SJCRH30 (cell line): ENCODE data around the gene EGFR. TPM values are rescaled to one million over a fixed set of nuclear protein-coding genes. Genes with fewer than 3 reads are reported as not detected.
A peak's percentile ranks its signal among the peaks of the same experiment; 100 is the strongest.

Experiments used
- DNase-seq, 2 experiments: peaks; one replicate each; pipeline ENCODE4 v3.0.0-alpha.2; 2015 to 2020
- H3K27ac ChIP-seq: fragments of 250-450 bp; sonication (Bioruptor Pico); 2 replicates; pipeline ENCODE4 v1.5.1; 2020; ENCODE audit warnings: mild to moderate bottlenecking, moderate library complexity
- H3K27me3 ChIP-seq: fragments of 250-450 bp; sonication (Bioruptor Pico); 2 replicates; pipeline ENCODE4 v1.5.1; 2020; ENCODE audit warnings: mild to moderate bottlenecking, moderate library complexity
- H3K36me3 ChIP-seq: fragments of 250-450 bp; sonication (Bioruptor Pico); 2 replicates; pipeline ENCODE4 v1.5.1; 2020; ENCODE audit warnings: mild to moderate bottlenecking, moderate library complexity
- H3K4me1 ChIP-seq: fragments of 250-450 bp; sonication (Bioruptor Pico); 2 replicates; pipeline ENCODE4 v1.5.1; 2020; ENCODE audit warnings: mild to moderate bottlenecking, moderate library complexity
- H3K4me3 ChIP-seq: fragments of 250-450 bp; sonication (Bioruptor Pico); 2 replicates; pipeline ENCODE4 v1.5.1; 2020; ENCODE audit warnings: mild to moderate bottlenecking, moderate library complexity
- H3K9me3 ChIP-seq: fragments of 250-450 bp; sonication (Bioruptor Pico); replicated peaks from 2 replicates; pipeline ENCODE4 v1.5.1; 2020; ENCODE audit warnings: mild to moderate bottlenecking, moderate library complexity
- total RNA-seq: library from RNA; depleted of rRNA; stranded (reverse); fragments of >200 nt; shearing (Covaris generic); gene quantifications from 2 replicates; pipeline ENCODE4 v1.2.3, GENCODE V29; 2014

Gene EGFR
- total RNA-seq, 1 experiment from 2014 or later, result 8.3 TPM

GRCh38 chr7:55099066-55099820, 80.4 kb downstream of the EGFR start:
- Histone ChIP-seq H3K27me3 (no peaks in the 10 kb centered on the region), H3K27ac (no peak overlapping the region), H3K4me3 (no peak overlapping the region; the same call in 1 of the 2 replicates), H3K4me1 (peaks cover 21% of the 10 kb centered on the region), H3K9me3 (no peaks in the 10 kb centered on the region), H3K36me3 (no peaks in the 10 kb centered on the region)
- DNase-seq, result peak in 1 of 2 experiments; percentile 27

- Histone ChIP-seq H3K9me3 (no peaks in the 10 kb centered on the region), H3K4me1 (peaks cover 25% of the 10 kb centered on the region), H3K27ac (peak overlapping the region; percentile 34), H3K27me3 (no peaks in the 10 kb centered on the region), H3K36me3 (no peaks in the 10 kb centered on the region), H3K4me3 (peak overlapping the region; percentile 22)
- no peak for DNase-seq
Observed at GRCh38 chr7:55099821-55100543, 81.2 kb downstream of the EGFR start.

- no peaks in the 10 kb centered on the region for H3K9me3 ChIP-seq
- peak overlapping the region; percentile 22 for H3K4me3 ChIP-seq
- DNase-seq, result peak; percentile 85 to 89
- no peaks in the 10 kb centered on the region for H3K36me3 ChIP-seq
- H3K27me3 ChIP-seq, result no peaks in the 10 kb centered on the region
- peaks cover 25% of the 10 kb centered on the region for H3K4me1 ChIP-seq
- H3K27ac ChIP-seq, result peak overlapping the region; percentile 34
Observed at GRCh38 chr7:55100544-55101327, 81.9 kb downstream of the EGFR start.

- no peaks in the 10 kb centered on the region for H3K36me3 ChIP-seq
- H3K4me3 ChIP-seq, result no peak overlapping the region
- no peaks in the 10 kb centered on the region for H3K27me3 ChIP-seq
- peaks cover 25% of the 10 kb centered on the region for H3K4me1 ChIP-seq
- H3K9me3 ChIP-seq, result no peaks in the 10 kb centered on the region
- no peak for DNase-seq
- no peak overlapping the region for H3K27ac ChIP-seq
Observed at GRCh38 chr7:55101359-55101758, 82.5 kb downstream of the EGFR start.

GRCh38 chr7:55104123-55104522, 85.3 kb downstream of the EGFR start:
- Histone ChIP-seq H3K36me3 (no peaks in the 10 kb centered on the region), H3K4me1 (peaks cover 23% of the 10 kb centered on the region), H3K27me3 (no peaks in the 10 kb centered on the region), H3K27ac (no peak overlapping the region), H3K4me3 (no peak overlapping the region), H3K9me3 (no peaks in the 10 kb centered on the region)
- DNase-seq, result no peak

- Histone ChIP-seq H3K27ac (no peak overlapping the region), H3K27me3 (no peaks in the 10 kb centered on the region), H3K4me3 (no peak overlapping the region), H3K9me3 (no peaks in the 10 kb centered on the region), H3K4me1 (peaks cover 23% of the 10 kb centered on the region), H3K36me3 (no peaks in the 10 kb centered on the region)
- no peak for DNase-seq
Observed at GRCh38 chr7:55104712-55105433, 86.1 kb downstream of the EGFR start.

GRCh38 chr7:55105952-55106351, 87.1 kb downstream of the EGFR start:
- Histone ChIP-seq H3K4me1 (peaks cover 24% of the 10 kb centered on the region), H3K36me3 (no peaks in the 10 kb centered on the region), H3K27ac (no peak overlapping the region), H3K4me3 (no peak overlapping the region), H3K27me3 (no peaks in the 10 kb centered on the region), H3K9me3 (no peaks in the 10 kb centered on the region)
- no peak for DNase-seq

GRCh38 chr7:55107946-55108345, 89.1 kb downstream of the EGFR start:
- Histone ChIP-seq H3K4me3 (no peak overlapping the region), H3K36me3 (no peaks in the 10 kb centered on the region), H3K4me1 (peaks cover 26% of the 10 kb centered on the region), H3K27ac (no peak overlapping the region), H3K9me3 (no peaks in the 10 kb centered on the region), H3K27me3 (no peaks in the 10 kb centered on the region)
- no peak for DNase-seq

GRCh38 chr7:55108401-55108800, 89.6 kb downstream of the EGFR start:
- H3K36me3 ChIP-seq, result no peaks in the 10 kb centered on the region
- H3K4me3 ChIP-seq, result no peak overlapping the region
- no peak overlapping the region for H3K27ac ChIP-seq
- H3K27me3 ChIP-seq, result no peaks in the 10 kb centered on the region
- DNase-seq, result no peak
- H3K4me1 ChIP-seq, result peaks cover 26% of the 10 kb centered on the region
- no peaks in the 10 kb centered on the region for H3K9me3 ChIP-seq

- no peak for DNase-seq
- no peak overlapping the region for H3K4me3 ChIP-seq
- no peaks in the 10 kb centered on the region for H3K9me3 ChIP-seq
- no peaks in the 10 kb centered on the region for H3K27me3 ChIP-seq
- H3K4me1 ChIP-seq, result peaks cover 26% of the 10 kb centered on the region
- H3K36me3 ChIP-seq, result no peaks in the 10 kb centered on the region
- H3K27ac ChIP-seq, result no peak overlapping the region
Observed at GRCh38 chr7:55108818-55109217, 90.0 kb downstream of the EGFR start.

- Histone ChIP-seq H3K9me3 (no peaks in the 10 kb centered on the region), H3K27ac (no peak overlapping the region), H3K4me1 (peaks cover 24% of the 10 kb centered on the region), H3K27me3 (no peaks in the 10 kb centered on the region), H3K4me3 (no peak overlapping the region), H3K36me3 (no peaks in the 10 kb centered on the region)
- DNase-seq, result no peak
Observed at GRCh38 chr7:55109404-55110167, 90.8 kb downstream of the EGFR start.

- peak overlapping the region; percentile 30 for H3K4me3 ChIP-seq
- H3K4me1 ChIP-seq, result peaks cover 22% of the 10 kb centered on the region
- no peak for DNase-seq
- H3K27ac ChIP-seq, result peak overlapping the region; percentile 55
- H3K36me3 ChIP-seq, result no peaks in the 10 kb centered on the region
- H3K9me3 ChIP-seq, result no peaks in the 10 kb centered on the region
- no peaks in the 10 kb centered on the region for H3K27me3 ChIP-seq
Observed at GRCh38 chr7:55110282-55110992, 91.6 kb downstream of the EGFR start.

- peak overlapping the region; percentile 30 for H3K4me3 ChIP-seq
Observed at GRCh38 chr7:55110993-55111361, 92.2 kb downstream of the EGFR start.

More at GRCh38 chr7:55110993-55111361, 92.2 kb downstream of the EGFR start:
- peak; percentile 63 to 78 for DNase-seq
- H3K4me1 ChIP-seq, result peaks cover 22% of the 10 kb centered on the region
- H3K9me3 ChIP-seq, result no peaks in the 10 kb centered on the region
- peak overlapping the region; percentile 55 for H3K27ac ChIP-seq
- no peaks in the 10 kb centered on the region for H3K27me3 ChIP-seq
- H3K36me3 ChIP-seq, result no peaks in the 10 kb centered on the region
